Mesendoderm (in vitro differentiated cells): ENCODE measurements around the gene FYB1.

ENCODE experiments used
- DNase-seq: peaks from one replicate; pipeline ENCODE4 v3.0.0; 2013
- H2AK5ac ChIP-seq: 2 replicates; pipeline ENCODE4 v1.6.1; 2013; ENCODE audit warnings: low read length, inconsistent platforms
- H2BK120ac ChIP-seq: 2 replicates; pipeline ENCODE4 v1.6.1; 2013; ENCODE audit warnings: low read depth, mild to moderate bottlenecking, low read length, moderate library complexity, mixed read lengths
- H2BK15ac ChIP-seq: replicated peaks from 2 replicates; pipeline ENCODE4 v1.6.1; 2013; ENCODE audit warnings: low read depth, mild to moderate bottlenecking, moderate library complexity
- H2BK5ac ChIP-seq: 2 replicates; pipeline ENCODE4 v1.6.1; 2013; ENCODE audit warnings: low read length, inconsistent platforms
- H3K18ac ChIP-seq: 2 replicates; pipeline ENCODE4 v1.6.1; 2013; ENCODE audit warnings: mild to moderate bottlenecking, low read length, mixed read lengths
- H3K23ac ChIP-seq: one replicate; pipeline ENCODE4 v1.6.1; 2013; ENCODE audit warnings: low read length
- H3K27ac ChIP-seq: 2 replicates; pipeline ENCODE4 v1.5.1; 2013; ENCODE audit warnings: low read depth, mild to moderate bottlenecking, inconsistent platforms, low read length, moderate library complexity
- H3K27me3 ChIP-seq: 2 replicates; pipeline ENCODE4 v1.6.1; 2013; ENCODE audit warnings: low read length, control low read depth, mild to moderate bottlenecking, inconsistent platforms; ENCODE audit not compliant: insufficient read depth, poor library complexity
- H3K36me3 ChIP-seq: 2 replicates; pipeline ENCODE4 v1.6.1; 2013; ENCODE audit warnings: low read length, inconsistent platforms; ENCODE audit not compliant: control insufficient read depth, insufficient read depth
- H3K4ac ChIP-seq: one replicate; pipeline ENCODE4 v1.6.1; 2013; ENCODE audit warnings: low read depth, mild to moderate bottlenecking, low read length, moderate library complexity
- H3K4me1 ChIP-seq: 2 replicates; pipeline ENCODE4 v1.6.1; 2013; ENCODE audit warnings: low read depth, low read length, inconsistent platforms; ENCODE audit not compliant: control insufficient read depth
- H3K4me2 ChIP-seq: 2 replicates; pipeline ENCODE4 v1.6.1; 2013; ENCODE audit warnings: low read length
- H3K4me3 ChIP-seq: 2 replicates; pipeline ENCODE4 v1.5.1; 2013; ENCODE audit warnings: mild to moderate bottlenecking, low read length
- H3K56ac ChIP-seq: one replicate; pipeline ENCODE4 v1.6.1; 2013; ENCODE audit warnings: low read length
- H3K79me1 ChIP-seq: 2 replicates; pipeline ENCODE4 v1.6.1; 2013; ENCODE audit warnings: low read length, inconsistent platforms
- H3K79me2 ChIP-seq: 2 replicates; pipeline ENCODE4 v1.6.1; 2013; ENCODE audit warnings: mild to moderate bottlenecking, low read length; ENCODE audit not compliant: control insufficient read depth, insufficient read depth
- H3K9ac ChIP-seq: 2 replicates; pipeline ENCODE4 v1.6.1; 2013; ENCODE audit warnings: low read length, inconsistent platforms
- H4K5ac ChIP-seq: one replicate; pipeline ENCODE4 v1.6.1; 2013; ENCODE audit warnings: low read length
- H4K8ac ChIP-seq: one replicate; pipeline ENCODE4 v1.6.1; 2013; ENCODE audit warnings: low read depth, mild to moderate bottlenecking, control low read depth, low read length, moderate library complexity
- WGBS: extraction: QIAGEN DNeasy Blood & Tissue Kit; methylation state at CpG from one replicate; pipeline ENCODE4 v1.1.7; 2013; ENCODE audit warnings: low lambda C conversion rate, missing lambda C conversion rate; ENCODE audit not compliant: insufficient coverage; ENCODE audit errors: extremely low coverage; 5-methylcytosine and 5-hydroxymethylcytosine counted together

FYB1 gene

DNA sequence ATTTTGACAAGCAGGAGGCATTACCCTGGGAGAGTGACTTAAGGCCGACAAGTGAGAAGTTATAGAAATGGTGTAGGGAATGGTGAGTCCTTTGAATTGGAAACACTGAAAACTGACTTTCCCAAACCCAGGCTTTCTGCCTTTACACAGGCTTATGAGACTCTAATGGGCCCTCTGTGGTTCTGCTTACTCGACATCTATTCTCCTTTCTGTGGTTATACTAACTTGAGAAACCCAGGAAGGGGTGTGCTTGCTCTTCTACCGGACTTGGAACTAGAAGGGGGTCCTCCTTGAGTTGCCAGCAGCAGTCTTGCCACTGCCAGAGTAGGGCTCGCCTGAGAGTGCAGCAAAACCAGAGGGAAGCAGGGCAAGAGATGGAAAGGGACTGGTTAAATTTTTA, 63.3 kb downstream of the FYB1 start:
- Histone ChIP-seq H3K18ac (no peak overlapping the region), H3K56ac (no peak overlapping the region), H3K23ac (no peak overlapping the region), H3K79me1 (no peaks in the 10 kb centered on the region), H2BK120ac (no peak overlapping the region), H3K36me3 (no peaks in the 10 kb centered on the region), H3K4me1 (no peaks in the 10 kb centered on the region), H3K79me2 (no peaks in the 10 kb centered on the region), H2BK5ac (no peak overlapping the region), H3K27me3 (no peaks in the 10 kb centered on the region), H3K4ac (no peak overlapping the region), H2AK5ac (no peak overlapping the region), H4K8ac (no peak overlapping the region), H3K27ac (no peak overlapping the region), H3K9ac (no peak overlapping the region), H3K4me3 (no peak overlapping the region), H2BK15ac (no peak overlapping the region), H4K5ac (no peak overlapping the region), H3K4me2 (no peak overlapping the region)
- WGBS, result no CpG with 5 or more reads among the region's 4 CpGs
- DNase-seq, result no peak

DNA sequence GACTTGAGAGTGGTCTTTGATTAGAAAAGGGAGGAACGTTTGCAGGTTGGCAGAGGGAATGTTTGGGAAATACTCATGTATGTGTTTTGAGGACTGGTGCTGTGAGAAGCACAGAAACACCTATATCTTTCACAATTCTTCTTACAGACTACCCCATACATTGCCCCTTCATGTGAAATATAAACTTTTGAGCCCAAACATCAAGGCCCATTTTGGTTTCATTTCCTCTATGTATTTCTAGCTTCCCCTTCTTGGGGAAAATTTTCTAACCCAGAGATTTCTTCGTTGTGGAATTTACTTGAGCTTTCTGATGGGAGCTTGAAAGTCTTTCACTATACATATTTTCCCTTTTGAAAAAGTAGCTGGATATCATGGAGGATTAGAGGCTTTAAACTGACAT, 67.6 kb downstream of the FYB1 start:
- Histone ChIP-seq H3K79me1 (no peaks in the 10 kb centered on the region), H3K4me3 (no peak overlapping the region), H2BK5ac (no peak overlapping the region), H2BK120ac (no peak overlapping the region), H3K18ac (no peak overlapping the region), H4K8ac (no peak overlapping the region), H2AK5ac (no peak overlapping the region), H4K5ac (no peak overlapping the region), H3K4me2 (no peak overlapping the region), H3K56ac (no peak overlapping the region), H3K4ac (no peak overlapping the region), H3K27me3 (no peaks in the 10 kb centered on the region), H3K23ac (no peak overlapping the region), H3K36me3 (no peaks in the 10 kb centered on the region), H3K9ac (no peak overlapping the region), H3K79me2 (no peaks in the 10 kb centered on the region), H2BK15ac (no peak overlapping the region), H3K4me1 (no peaks in the 10 kb centered on the region), H3K27ac (no peak overlapping the region)
- no CpG with 5 or more reads among the region's 2 CpGs for WGBS
- DNase-seq, result no peak

DNA sequence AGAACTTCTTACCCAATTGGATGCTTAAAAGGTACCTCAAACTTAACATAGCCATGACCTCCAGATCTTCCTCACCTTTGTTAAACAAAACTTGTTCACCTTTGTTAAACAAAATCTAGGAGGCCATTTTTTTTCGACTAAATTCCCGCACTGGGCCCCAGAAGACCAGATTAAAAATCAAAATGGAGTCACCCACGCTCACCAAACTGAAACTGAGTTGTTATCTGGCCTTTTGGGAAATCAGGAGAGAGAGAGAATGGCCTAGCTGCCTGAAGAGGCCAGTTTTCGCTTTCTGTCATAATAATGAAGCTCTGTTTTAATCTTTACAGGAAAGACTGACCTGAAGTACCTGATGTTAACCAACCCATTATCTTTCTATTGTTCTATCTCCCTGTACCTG, 69.4 kb downstream of the FYB1 start:
- Histone ChIP-seq H4K5ac (no peak overlapping the region), H4K8ac (no peak overlapping the region), H3K4ac (no peak overlapping the region), H2BK15ac (no peak overlapping the region), H3K23ac (no peak overlapping the region), H3K56ac (no peak overlapping the region), H3K27ac (no peak overlapping the region), H3K4me3 (no peak overlapping the region), H3K79me2 (no peaks in the 10 kb centered on the region), H3K4me1 (no peaks in the 10 kb centered on the region), H2AK5ac (no peak overlapping the region), H3K79me1 (no peaks in the 10 kb centered on the region), H3K18ac (no peak overlapping the region), H2BK5ac (no peak overlapping the region), H3K4me2 (no peak overlapping the region), H2BK120ac (no peak overlapping the region), H3K36me3 (no peaks in the 10 kb centered on the region), H3K9ac (no peak overlapping the region), H3K27me3 (no peaks in the 10 kb centered on the region)
- DNase-seq, result no peak
- WGBS, result no CpG with 5 or more reads among the region's 4 CpGs

DNA sequence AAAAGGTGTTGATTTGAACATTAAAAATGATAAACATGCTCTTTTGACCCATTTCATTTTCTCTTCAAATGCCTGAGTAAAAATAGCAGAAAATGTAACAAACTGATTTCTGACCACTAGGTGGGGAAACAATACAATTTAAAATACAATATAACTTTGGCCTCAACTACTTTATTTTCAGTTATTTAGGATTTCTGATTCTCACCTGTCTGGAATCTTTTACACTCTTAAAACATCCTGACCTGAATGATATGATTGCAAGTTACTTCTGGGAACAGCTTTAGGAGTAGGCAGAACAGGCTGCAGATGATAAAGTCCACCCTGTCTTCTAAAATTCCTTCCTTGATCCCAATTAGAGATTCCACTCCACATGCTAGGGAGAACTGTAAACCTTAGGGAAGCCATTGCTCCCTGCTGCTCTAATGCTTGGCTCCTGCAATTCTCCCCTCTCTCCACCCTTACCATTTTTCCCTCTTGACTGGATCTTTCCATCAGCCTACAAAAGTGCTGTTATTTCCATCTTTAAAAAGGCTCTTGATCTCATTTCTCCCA, 70.3 kb downstream of the FYB1 start:
- Histone ChIP-seq H2BK5ac (no peak overlapping the region), H3K4ac (no peak overlapping the region), H3K27me3 (no peaks in the 10 kb centered on the region), H3K79me2 (no peaks in the 10 kb centered on the region), H3K4me2 (no peak overlapping the region), H3K4me1 (no peaks in the 10 kb centered on the region), H3K9ac (no peak overlapping the region), H3K79me1 (no peaks in the 10 kb centered on the region), H3K56ac (no peak overlapping the region), H2AK5ac (no peak overlapping the region), H2BK120ac (no peak overlapping the region), H3K36me3 (no peaks in the 10 kb centered on the region), H3K18ac (no peak overlapping the region), H3K27ac (no peak overlapping the region), H3K4me3 (no peak overlapping the region), H2BK15ac (no peak overlapping the region), H3K23ac (no peak overlapping the region), H4K8ac (no peak overlapping the region), H4K5ac (no peak overlapping the region)
- DNase-seq, result peak; percentile 14

DNA sequence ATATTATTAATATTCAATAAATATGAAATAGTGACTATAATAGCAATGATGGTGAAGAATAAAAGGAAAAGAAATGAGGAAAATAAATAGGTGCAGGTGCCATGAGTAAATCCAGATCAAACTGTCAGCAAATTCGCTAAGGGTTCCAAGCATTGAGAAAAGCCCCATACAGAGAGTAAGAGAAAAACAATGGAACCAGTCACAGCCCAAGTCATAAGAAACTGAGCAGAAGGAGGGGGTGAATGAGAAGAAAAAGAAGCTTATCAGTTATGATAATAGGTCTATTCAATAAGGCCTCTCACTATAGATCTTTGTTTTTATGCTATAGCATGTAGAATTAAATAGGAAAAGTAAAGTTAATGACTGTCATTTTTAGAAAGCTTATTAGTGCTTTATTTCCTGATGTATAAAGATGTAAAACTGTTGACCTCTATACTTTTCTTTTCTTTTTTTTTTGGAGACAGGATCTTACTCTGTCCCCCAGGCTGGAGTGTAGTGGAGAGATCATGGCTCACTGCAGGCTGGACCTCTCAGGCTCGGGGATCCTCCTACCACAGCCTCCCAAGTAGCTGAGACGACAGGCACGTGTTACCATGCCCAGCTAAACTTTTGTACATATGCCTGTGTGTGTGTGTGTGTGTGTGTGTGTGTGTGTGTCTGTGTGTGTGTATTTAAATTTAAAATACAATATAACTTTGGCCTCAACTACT, 72.4 kb downstream of the FYB1 start:
- Histone ChIP-seq H3K4me2 (no peak overlapping the region), H3K79me1 (no peaks in the 10 kb centered on the region), H3K23ac (no peak overlapping the region), H4K8ac (no peak overlapping the region), H3K36me3 (no peaks in the 10 kb centered on the region), H4K5ac (no peak overlapping the region), H3K27me3 (no peaks in the 10 kb centered on the region), H2BK15ac (no peak overlapping the region), H3K4me3 (no peak overlapping the region), H3K79me2 (no peaks in the 10 kb centered on the region), H3K9ac (no peak overlapping the region), H3K4ac (no peak overlapping the region), H3K18ac (no peak overlapping the region), H3K4me1 (no peaks in the 10 kb centered on the region), H2AK5ac (no peak overlapping the region), H2BK120ac (no peak overlapping the region), H3K56ac (no peak overlapping the region), H3K27ac (no peak overlapping the region), H2BK5ac (no peak overlapping the region)
- no peak for DNase-seq
- no CpG with 5 or more reads among the region's 4 CpGs for WGBS
